Adipocyte (in vitro differentiated cells): ENCODE data around the gene PARD3.
"Not testable (repeated sequence)": the region's sequence is repeated elsewhere in the genome, so short reads cannot be mapped to it uniquely, and the experiment has no call there.

ENCODE experiments used
- DNase-seq: peaks from one replicate; pipeline ENCODE4 v3.0.0-alpha.2; 2015; ENCODE audit warnings: low read depth
- H3K27me3 ChIP-seq: replicated peaks from 2 replicates; pipeline ENCODE4 v1.7.0; 2013; ENCODE audit warnings: mild to moderate bottlenecking, low read length, moderate library complexity; ENCODE audit not compliant: control insufficient read depth, insufficient read depth
- H3K36me3 ChIP-seq: 2 replicates; pipeline ENCODE4 v1.7.0; 2013; ENCODE audit warnings: low read length, mild to moderate bottlenecking, moderate library complexity; ENCODE audit not compliant: control insufficient read depth, insufficient read depth, severe bottlenecking
- H3K4me1 ChIP-seq: 2 replicates; pipeline ENCODE4 v1.7.0; 2013; ENCODE audit warnings: mild to moderate bottlenecking, low read length, moderate library complexity; ENCODE audit not compliant: control insufficient read depth, insufficient read depth
- H3K4me3 ChIP-seq: 2 replicates; pipeline ENCODE4 v1.7.0; 2013; ENCODE audit warnings: mild to moderate bottlenecking, low read length, moderate library complexity
- H3K9ac ChIP-seq: 2 replicates; pipeline ENCODE4 v1.7.0; 2013; ENCODE audit warnings: mild to moderate bottlenecking, low read length, moderate library complexity
- H3K9me3 ChIP-seq: 2 replicates; pipeline ENCODE4 v1.7.0; 2013; ENCODE audit warnings: mild to moderate bottlenecking, low read length, moderate library complexity; ENCODE audit not compliant: control insufficient read depth

PARD3 gene

GRCh38 chr10:34281661-34282582, 533.2 kb downstream of the PARD3 start:
- peak overlapping the region; percentile 9 for H3K4me3 ChIP-seq
- no peaks in the 10 kb centered on the region for H3K9me3 ChIP-seq
- H3K9ac ChIP-seq, result peak overlapping the region; percentile 66
- DNase-seq, result peak; percentile 34
- peaks cover 58% of the 10 kb centered on the region for H3K4me1 ChIP-seq
- no peaks in the 10 kb centered on the region for H3K36me3 ChIP-seq
- no peaks in the 10 kb centered on the region for H3K27me3 ChIP-seq

DNA sequence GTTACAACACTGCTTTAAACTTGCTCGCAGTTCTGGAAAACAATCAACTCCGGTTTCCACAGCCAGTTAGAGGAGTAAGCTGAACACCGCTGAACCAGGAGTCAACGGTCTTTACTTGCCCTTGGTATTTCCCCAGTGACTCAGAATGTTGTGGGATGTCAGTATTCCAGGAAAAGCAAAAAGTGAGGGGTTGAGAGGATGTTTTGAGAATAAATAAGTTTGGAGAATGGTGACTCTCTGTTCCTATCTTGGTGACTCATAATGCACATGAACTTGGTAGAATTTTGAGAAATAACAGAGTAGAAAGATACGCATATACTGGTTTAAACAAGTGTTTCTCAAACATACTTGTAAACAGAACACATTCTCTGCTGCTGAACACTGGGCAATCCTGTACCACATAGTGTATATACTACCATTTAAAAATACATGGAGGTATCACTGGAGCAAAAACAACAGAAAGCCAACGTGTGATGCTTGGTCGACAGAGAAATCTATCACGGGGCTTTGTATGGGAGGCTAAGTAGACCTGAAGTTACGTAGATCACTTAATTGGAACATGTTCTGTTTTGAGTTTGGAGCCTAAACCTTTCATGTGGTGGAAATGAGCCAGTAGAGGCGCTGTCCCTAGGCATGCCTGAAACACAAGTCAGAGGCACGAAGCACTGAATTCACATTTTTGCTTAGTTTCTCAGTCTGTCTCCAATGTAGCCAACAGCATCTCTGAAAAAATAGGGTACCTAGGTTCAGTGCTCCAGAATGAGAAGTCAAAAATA, 534.3 kb downstream of the PARD3 start:
- Histone ChIP-seq H3K9me3 (no peaks in the 10 kb centered on the region), H3K4me3 (peak overlapping the region; percentile 59), H3K4me1 (peaks cover 60% of the 10 kb centered on the region), H3K9ac (peak overlapping the region; percentile 66), H3K36me3 (no peaks in the 10 kb centered on the region), H3K27me3 (no peaks in the 10 kb centered on the region)
- peak; percentile 92 for DNase-seq

DNA sequence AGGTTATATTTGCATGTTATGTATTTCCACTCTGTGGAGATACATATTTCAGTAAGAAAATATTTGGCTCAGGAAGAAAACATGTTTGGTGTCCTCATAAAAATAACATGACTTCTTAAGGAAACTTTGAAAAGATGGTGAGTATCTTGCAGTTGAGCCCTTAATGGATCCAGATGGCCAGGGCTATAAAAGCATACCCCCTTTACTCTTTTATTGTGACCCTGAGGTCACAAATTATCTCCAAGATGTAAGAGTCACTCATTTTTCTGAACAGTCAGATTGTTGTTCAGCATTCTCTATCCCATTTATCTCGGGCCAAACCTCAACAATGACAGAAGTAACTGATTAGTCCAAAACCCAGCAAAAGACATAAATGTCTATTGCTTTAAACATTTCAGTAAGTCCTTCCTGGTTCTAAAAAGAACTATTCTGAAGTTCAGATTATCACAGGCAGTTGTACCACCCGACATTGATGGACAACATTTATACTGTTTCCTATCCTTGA, 539.4 kb downstream of the PARD3 start:
- Histone ChIP-seq H3K27me3 (no peaks in the 10 kb centered on the region), H3K9ac (no peak overlapping the region), H3K4me1 (peaks cover 45% of the 10 kb centered on the region), H3K4me3 (no peak overlapping the region), H3K9me3 (no peaks in the 10 kb centered on the region), H3K36me3 (no peaks in the 10 kb centered on the region)
- DNase-seq, result no peak

DNA sequence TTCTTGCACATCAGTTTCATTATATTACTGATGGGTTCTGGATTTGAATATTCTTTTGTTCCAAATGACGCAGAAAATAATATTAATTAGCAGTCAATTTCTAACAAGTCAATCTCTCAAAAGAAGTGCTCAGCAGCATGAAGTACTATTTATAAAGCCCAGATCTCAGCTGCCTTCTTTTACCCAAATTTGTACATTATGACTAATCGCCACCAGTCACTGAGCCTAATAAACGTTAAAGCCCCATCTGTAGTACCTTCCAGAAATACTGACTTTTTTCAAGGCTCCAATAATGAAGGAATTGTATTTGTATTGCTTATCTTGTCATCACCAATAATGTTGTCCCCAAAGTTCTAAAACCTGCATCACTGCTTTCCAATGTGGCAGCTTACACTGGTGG, 540.2 kb downstream of the PARD3 start:
- no peak for DNase-seq
- no peaks in the 10 kb centered on the region for H3K27me3 ChIP-seq
- H3K36me3 ChIP-seq, result no peaks in the 10 kb centered on the region
- H3K9me3 ChIP-seq, result no peaks in the 10 kb centered on the region
- peaks cover 37% of the 10 kb centered on the region for H3K4me1 ChIP-seq
- H3K9ac ChIP-seq, result no peak overlapping the region
- no peak overlapping the region for H3K4me3 ChIP-seq

DNA sequence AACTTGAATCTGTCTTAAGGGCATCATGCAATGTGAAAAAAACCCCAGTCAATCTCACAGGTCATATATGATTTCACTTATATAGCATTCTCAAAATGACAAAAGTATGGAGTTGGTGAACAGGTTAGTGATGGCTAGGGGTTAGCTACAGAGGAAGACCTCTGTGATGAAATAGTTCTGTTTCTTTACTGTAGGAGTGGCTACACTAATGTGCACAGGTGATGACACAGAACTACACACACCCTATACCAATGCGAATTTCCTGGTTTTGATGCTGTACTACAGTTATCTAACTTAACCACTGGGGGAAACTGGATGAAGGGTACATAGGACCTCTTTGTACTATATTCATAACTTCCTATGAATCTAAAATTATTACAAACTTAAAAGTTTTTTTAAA, 541.8 kb downstream of the PARD3 start:
- no peak overlapping the region for H3K4me3 ChIP-seq
- DNase-seq, result no peak
- H3K9me3 ChIP-seq, result no peaks in the 10 kb centered on the region
- H3K4me1 ChIP-seq, result peaks cover 30% of the 10 kb centered on the region
- peaks cover 2% of the 10 kb centered on the region for H3K36me3 ChIP-seq
- no peak overlapping the region for H3K9ac ChIP-seq
- H3K27me3 ChIP-seq, result no peaks in the 10 kb centered on the region

DNA sequence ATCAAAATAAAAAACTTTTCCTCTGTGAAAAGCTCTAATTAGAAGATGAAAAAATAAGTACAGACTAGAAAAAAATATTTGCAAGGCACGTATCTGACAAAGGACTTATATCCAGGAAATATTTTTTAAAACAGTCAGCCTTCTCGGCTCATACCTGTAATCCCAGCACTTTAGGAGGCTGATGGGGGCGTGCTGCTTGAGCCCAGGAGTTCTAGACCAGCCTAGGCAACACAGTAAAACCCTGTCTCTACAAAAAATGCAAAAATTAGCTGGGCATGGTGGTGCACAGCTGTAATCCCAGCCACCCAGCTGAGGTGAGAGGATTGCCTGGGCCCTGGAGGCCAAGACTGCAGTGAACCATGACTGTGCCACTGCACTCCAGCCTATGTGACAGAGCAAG, 542.8 kb downstream of the PARD3 start:
- no peak for DNase-seq
- Histone ChIP-seq H3K9ac (no peak overlapping the region), H3K4me3 (no peak overlapping the region), H3K9me3 (no peaks in the 10 kb centered on the region), H3K27me3 (no peaks in the 10 kb centered on the region), H3K36me3 (peaks cover 2% of the 10 kb centered on the region), H3K4me1 (peaks cover 24% of the 10 kb centered on the region)

- not testable (repeated sequence) for H3K4me3 ChIP-seq, DNase-seq, H3K9ac ChIP-seq, H3K27me3 ChIP-seq, H3K9me3 ChIP-seq, H3K36me3 ChIP-seq, H3K4me1 ChIP-seq
Measured at GRCh38 chr10:34268410-34268809, 546.7 kb downstream of the PARD3 start.

- no peak overlapping the region for H3K4me3 ChIP-seq
- no peaks in the 10 kb centered on the region for H3K36me3 ChIP-seq
- no peaks in the 10 kb centered on the region for H3K27me3 ChIP-seq
- H3K9me3 ChIP-seq, result peaks cover 5% of the 10 kb centered on the region
- DNase-seq, result no peak
- no peak overlapping the region for H3K9ac ChIP-seq
- no peaks in the 10 kb centered on the region for H3K4me1 ChIP-seq
Measured at GRCh38 chr10:34262985-34263384, 552.1 kb downstream of the PARD3 start.

DNA sequence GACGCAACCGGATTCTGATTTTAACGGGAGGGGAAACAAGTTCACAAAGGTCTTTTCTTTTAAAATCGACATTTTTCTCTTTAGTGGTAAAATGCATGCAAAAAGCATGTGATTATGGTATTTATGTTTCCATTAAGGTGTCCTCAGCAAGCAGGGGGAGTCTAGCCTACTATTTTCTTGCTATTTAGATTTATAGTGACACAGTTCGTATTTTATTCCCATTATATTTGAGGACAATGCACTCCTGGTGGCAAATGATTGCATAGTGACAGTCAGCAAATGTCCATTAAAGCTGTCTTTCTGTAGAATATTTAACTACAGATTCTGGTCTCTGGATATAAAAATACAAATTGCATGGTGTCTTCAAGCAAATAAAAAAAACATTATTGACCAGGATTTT, 554.2 kb downstream of the PARD3 start:
- H3K27me3 ChIP-seq, result no peaks in the 10 kb centered on the region
- H3K36me3 ChIP-seq, result no peaks in the 10 kb centered on the region
- no peaks in the 10 kb centered on the region for H3K4me1 ChIP-seq
- peaks cover 5% of the 10 kb centered on the region for H3K9me3 ChIP-seq
- no peak overlapping the region for H3K4me3 ChIP-seq
- H3K9ac ChIP-seq, result no peak overlapping the region
- no peak for DNase-seq

DNA sequence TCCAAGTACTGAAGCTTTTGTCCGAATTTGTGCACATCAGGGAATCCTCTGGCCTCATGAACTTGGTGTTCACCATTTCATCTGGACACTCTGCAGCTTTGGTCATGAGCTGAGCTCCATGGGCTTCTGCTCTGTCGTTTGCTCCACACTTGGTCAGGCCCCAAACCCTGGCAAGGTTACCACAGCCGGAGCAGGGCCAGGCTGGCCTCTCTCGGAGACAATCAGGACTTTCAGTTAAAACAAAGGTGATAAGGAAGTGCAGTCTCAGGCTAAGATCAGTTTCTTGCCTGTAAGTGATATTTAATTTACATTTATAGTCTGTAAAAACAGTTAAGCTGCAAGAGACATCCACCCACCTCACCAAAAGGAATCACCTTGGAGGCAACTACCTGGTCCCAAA, 558.9 kb downstream of the PARD3 start:
- no peak overlapping the region for H3K4me3 ChIP-seq
- H3K36me3 ChIP-seq, result no peaks in the 10 kb centered on the region
- no peak overlapping the region for H3K9ac ChIP-seq
- peaks cover 5% of the 10 kb centered on the region for H3K9me3 ChIP-seq
- H3K27me3 ChIP-seq, result no peaks in the 10 kb centered on the region
- peaks cover 7% of the 10 kb centered on the region for H3K4me1 ChIP-seq
- no peak for DNase-seq

DNA sequence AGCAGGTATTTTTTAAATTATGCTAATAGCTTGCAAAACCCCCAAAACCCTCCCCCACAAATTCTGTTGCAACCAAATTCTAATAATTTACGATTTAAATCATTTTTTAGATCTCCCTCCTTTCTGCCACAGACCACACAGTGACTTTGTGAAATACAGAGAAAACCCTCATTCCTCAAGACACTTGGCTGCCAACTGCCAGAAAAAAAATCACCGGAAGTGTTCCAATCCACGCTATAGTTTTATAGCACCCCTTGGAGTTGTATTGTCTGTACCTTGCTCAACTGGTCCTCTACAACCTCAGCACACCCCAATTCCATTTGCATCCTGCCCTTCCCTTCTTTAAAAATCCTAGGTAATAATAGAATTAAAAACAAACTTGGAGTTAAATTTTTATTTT, 560.1 kb downstream of the PARD3 start:
- H3K9me3 ChIP-seq, result peaks cover 5% of the 10 kb centered on the region
- H3K36me3 ChIP-seq, result no peaks in the 10 kb centered on the region
- peaks cover 7% of the 10 kb centered on the region for H3K4me1 ChIP-seq
- no peak overlapping the region for H3K4me3 ChIP-seq
- DNase-seq, result no peak
- H3K27me3 ChIP-seq, result no peaks in the 10 kb centered on the region
- H3K9ac ChIP-seq, result no peak overlapping the region
